CD4-positive, alpha-beta T cell treated with Interleukin-10 for 1 hour (primary cell): ENCODE data around the gene ANKIB1.
"Not testable (repeated sequence)": the region's sequence is repeated elsewhere in the genome, so short reads cannot be mapped to it uniquely, and the experiment has no call there.

Source experiments
- DNase-seq: peaks from one replicate; pipeline ENCODE4 v3.0.0-alpha.2; 2020

ANKIB1 gene

GRCh38 chr7:92335574-92335973, 89.8 kb downstream of the ANKIB1 start:
- no peak for DNase-seq

- DNase-seq: no peak
Measured at GRCh38 chr7:92336662-92337340, 91.0 kb downstream of the ANKIB1 start.

GRCh38 chr7:92340016-92340415, 94.2 kb downstream of the ANKIB1 start:
- DNase-seq: no peak

GRCh38 chr7:92343714-92344113, 97.9 kb downstream of the ANKIB1 start:
- no peak for DNase-seq

- DNase-seq: no peak
Measured at GRCh38 chr7:92352009-92352408, 106.2 kb downstream of the ANKIB1 start.

- no peak for DNase-seq
Measured at GRCh38 chr7:92354214-92354613, 108.4 kb downstream of the ANKIB1 start.

GRCh38 chr7:92356406-92356805, 110.6 kb downstream of the ANKIB1 start:
- DNase-seq: no peak

GRCh38 chr7:92357260-92357659, 111.5 kb downstream of the ANKIB1 start:
- no peak for DNase-seq

- not testable (repeated sequence) for DNase-seq
Measured at GRCh38 chr7:92359179-92359578, 113.4 kb downstream of the ANKIB1 start.

GRCh38 chr7:92359801-92360200, 114.0 kb downstream of the ANKIB1 start:
- DNase-seq: no peak

- DNase-seq: no peak
Measured at GRCh38 chr7:92360387-92360786, 114.6 kb downstream of the ANKIB1 start.

- DNase-seq: no peak
Measured at GRCh38 chr7:92362131-92362530, 116.4 kb downstream of the ANKIB1 start.

GRCh38 chr7:92366730-92367129, 121.0 kb downstream of the ANKIB1 start:
- DNase-seq: no peak

- no peak for DNase-seq
Measured at GRCh38 chr7:92368741-92369140, 123.0 kb downstream of the ANKIB1 start.

- DNase-seq: no peak
Measured at GRCh38 chr7:92375013-92375412, 129.2 kb downstream of the ANKIB1 start.

- no peak for DNase-seq
Measured at GRCh38 chr7:92391071-92391470, 145.3 kb downstream of the ANKIB1 start.

- no peak for DNase-seq
Measured at GRCh38 chr7:92397542-92397941, 151.8 kb downstream of the ANKIB1 start.

- no peak for DNase-seq
Measured at GRCh38 chr7:92400013-92400412, 154.2 kb downstream of the ANKIB1 start.

- DNase-seq: no peak
Measured at GRCh38 chr7:92402920-92403759, 157.4 kb downstream of the ANKIB1 start.

GRCh38 chr7:92403760-92404074, 157.9 kb downstream of the ANKIB1 start:
- DNase-seq: no peak

GRCh38 chr7:92404170-92404614, 158.4 kb downstream of the ANKIB1 start:
- DNase-seq: peak; percentile 35

GRCh38 chr7:92409357-92409756, 163.6 kb downstream of the ANKIB1 start:
- no peak for DNase-seq

- not testable (repeated sequence) for DNase-seq
Measured at GRCh38 chr7:92410162-92410561, 164.4 kb downstream of the ANKIB1 start.

GRCh38 chr7:92412745-92413144, 167.0 kb downstream of the ANKIB1 start:
- no peak for DNase-seq
